GM19239 (cell line): ENCODE results near the gene PERCC1.

Source experiments
- DNase-seq: peaks from one replicate; pipeline ENCODE4 v3.0.0; 2011; ENCODE audit warnings: low spot score; ENCODE audit not compliant: insufficient read length
- FAIRE-seq: peaks from 2 replicates; lab custom pipeline; 2011; peaks lifted over from hg19 to GRCh38; lab: Jason Lieb, UNC

Gene PERCC1

GRCh38 chr16:1446296-1447080 is 15.6 kb downstream of the PERCC1 start:
- FAIRE-seq: no peak
- no peak for DNase-seq

GRCh38 chr16:1447965-1448364 is 17.1 kb downstream of the PERCC1 start:
- FAIRE-seq (no peak), DNase-seq (no peak)

- FAIRE-seq: no peak
- no peak for DNase-seq
These were observed 17.7 kb downstream of the PERCC1 start for GRCh38 chr16:1448536-1449116.

GRCh38 chr16:1449201-1449788 is 18.4 kb downstream of the PERCC1 start:
- DNase-seq: no peak
- FAIRE-seq: no peak

- DNase-seq (no peak), FAIRE-seq (no peak)
These were observed 19.3 kb downstream of the PERCC1 start for GRCh38 chr16:1450218-1450617.

GRCh38 chr16:1450841-1451240 is 20.0 kb downstream of the PERCC1 start:
- DNase-seq (no peak), FAIRE-seq (no peak)

GRCh38 chr16:1451702-1452392 is 21.0 kb downstream of the PERCC1 start:
- FAIRE-seq: no peak

GRCh38 chr16:1452530-1452929 is 21.7 kb downstream of the PERCC1 start:
- FAIRE-seq (no peak), DNase-seq (no peak)

More at GRCh38 chr16:1451702-1452392, 21.0 kb downstream of the PERCC1 start:
- no peak for DNase-seq

GRCh38 chr16:1453316-1453715 is 22.4 kb downstream of the PERCC1 start:
- FAIRE-seq (no peak), DNase-seq (no peak)

- FAIRE-seq: no peak
- DNase-seq: no peak
These were observed 23.7 kb downstream of the PERCC1 start for GRCh38 chr16:1454561-1454960.

GRCh38 chr16:1455190-1456171 is 24.6 kb downstream of the PERCC1 start:
- DNase-seq (no peak), FAIRE-seq (no peak)

GRCh38 chr16:1456951-1457350 is 26.1 kb downstream of the PERCC1 start:
- FAIRE-seq: no peak
- no peak for DNase-seq

GRCh38 chr16:1457489-1458245 is 26.8 kb downstream of the PERCC1 start:
- FAIRE-seq: no peak
- no peak for DNase-seq

- FAIRE-seq (no peak), DNase-seq (no peak)
These were observed 27.6 kb downstream of the PERCC1 start for GRCh38 chr16:1458336-1458976.

GRCh38 chr16:1458977-1459341 is 28.1 kb downstream of the PERCC1 start:
- DNase-seq (peak; percentile 64), FAIRE-seq (peak; percentile 28)

- no peak for DNase-seq
- no peak for FAIRE-seq
These were observed 29.1 kb downstream of the PERCC1 start for GRCh38 chr16:1459967-1460366.

- no peak for FAIRE-seq
These were observed 29.8 kb downstream of the PERCC1 start for GRCh38 chr16:1460602-1461138.

GRCh38 chr16:1461146-1461545 is 30.3 kb downstream of the PERCC1 start:
- FAIRE-seq: no peak

More at GRCh38 chr16:1460602-1461138, 29.8 kb downstream of the PERCC1 start:
- no peak for DNase-seq

More at GRCh38 chr16:1461146-1461545, 30.3 kb downstream of the PERCC1 start:
- DNase-seq: no peak
